NCI-H226 (cell line): ENCODE measurements around the gene ZNF766.
"Not testable (repeated sequence)": the region's sequence is repeated elsewhere in the genome, so short reads cannot be mapped to it uniquely, and the experiment has no call there.

Experiments
- DNase-seq: peaks from one replicate; pipeline ENCODE4 v3.0.0-alpha.2; 2015

The ZNF766 gene

GRCh38 chr19:52269338-52270261 lies at the start of gene ZNF766:
Gene ZNF766 (plus strand): TSS chr19:52269587. CDS start chr19:52269614, 27 bp downstream.
- peak; percentile 89 for DNase-seq

- DNase-seq, result no peak
Measured at GRCh38 chr19:52219611-52220010, 49.8 kb upstream of the ZNF766 start.

GRCh38 chr19:52221031-52221430 lies 48.4 kb upstream of the ZNF766 start:
- no peak for DNase-seq

GRCh38 chr19:52221831-52222375 lies 47.5 kb upstream of the ZNF766 start:
- DNase-seq, result no peak

- no peak for DNase-seq
Measured at GRCh38 chr19:52224211-52224610, 45.2 kb upstream of the ZNF766 start.

GRCh38 chr19:52226652-52227051 lies 42.7 kb upstream of the ZNF766 start:
- DNase-seq, result no peak

GRCh38 chr19:52227196-52227940 lies 42.0 kb upstream of the ZNF766 start:
- DNase-seq, result no peak

GRCh38 chr19:52227980-52228379 lies 41.4 kb upstream of the ZNF766 start:
- DNase-seq, result no peak

- no peak for DNase-seq
Measured at GRCh38 chr19:52229524-52229923, 39.9 kb upstream of the ZNF766 start.

- DNase-seq, result no peak
Measured at GRCh38 chr19:52230685-52231084, 38.7 kb upstream of the ZNF766 start.

GRCh38 chr19:52231154-52231910 lies 38.1 kb upstream of the ZNF766 start:
- DNase-seq, result peak; percentile 28

- DNase-seq, result no peak
Measured at GRCh38 chr19:52234406-52234805, 35.0 kb upstream of the ZNF766 start.

- DNase-seq, result no peak
Measured at GRCh38 chr19:52237197-52237596, 32.2 kb upstream of the ZNF766 start.

- peak; percentile 45 for DNase-seq
Measured at GRCh38 chr19:52237771-52238400, 31.5 kb upstream of the ZNF766 start.

GRCh38 chr19:52244021-52244420 lies 25.4 kb upstream of the ZNF766 start:
- no peak for DNase-seq

- no peak for DNase-seq
Measured at GRCh38 chr19:52248241-52248640, 21.1 kb upstream of the ZNF766 start.

GRCh38 chr19:52258426-52258825 lies 11.0 kb upstream of the ZNF766 start:
- DNase-seq, result no peak

- not testable (repeated sequence) for DNase-seq
Measured at GRCh38 chr19:52265556-52265955, 3.8 kb upstream of the ZNF766 start.

- no peak for DNase-seq
Measured at GRCh38 chr19:52270266-52270885, 989 bp downstream of the ZNF766 start.

- DNase-seq, result no peak
Measured at GRCh38 chr19:52273301-52273700, 3.9 kb downstream of the ZNF766 start.

- DNase-seq, result no peak
Measured at GRCh38 chr19:52274191-52274590, 4.8 kb downstream of the ZNF766 start.

GRCh38 chr19:52275988-52276387 lies 6.6 kb downstream of the ZNF766 start:
- no peak for DNase-seq
